ENCODE results near the gene ACSF2.

DNA sequence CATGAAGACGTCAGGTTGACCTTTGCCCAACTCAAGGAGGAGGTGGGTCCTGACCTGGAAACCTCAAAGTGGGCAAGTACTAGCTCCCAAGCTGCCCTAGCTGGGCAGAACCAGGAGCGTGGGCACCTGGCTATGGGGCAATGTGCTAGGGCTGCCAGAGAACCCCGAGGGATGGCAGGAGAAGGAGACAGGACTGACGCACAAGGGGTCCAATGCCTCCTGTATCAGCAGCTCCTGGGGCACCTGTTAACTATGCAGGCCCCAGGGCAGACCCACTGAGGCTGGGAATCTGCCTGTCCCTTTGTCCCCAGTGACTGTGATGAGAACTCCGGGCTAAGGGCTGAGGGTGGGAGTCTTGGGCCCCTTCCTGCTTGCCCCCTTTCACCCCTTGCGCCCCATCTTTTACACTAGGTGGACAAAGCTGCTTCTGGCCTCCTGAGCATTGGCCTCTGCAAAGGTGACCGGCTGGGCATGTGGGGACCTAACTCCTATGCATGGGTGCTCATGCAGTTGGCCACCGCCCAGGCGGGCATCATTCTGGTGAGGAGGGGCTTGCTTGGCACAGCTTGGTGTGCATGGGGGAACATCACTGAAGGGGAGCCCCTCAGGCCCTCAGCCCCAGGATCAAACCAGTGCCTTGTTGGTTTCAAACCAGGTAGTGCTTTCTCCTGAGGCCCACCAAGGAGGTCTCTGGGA lies 35.0 kb downstream of the ACSF2 start:
- TF ChIP-seq, protein P1, sequence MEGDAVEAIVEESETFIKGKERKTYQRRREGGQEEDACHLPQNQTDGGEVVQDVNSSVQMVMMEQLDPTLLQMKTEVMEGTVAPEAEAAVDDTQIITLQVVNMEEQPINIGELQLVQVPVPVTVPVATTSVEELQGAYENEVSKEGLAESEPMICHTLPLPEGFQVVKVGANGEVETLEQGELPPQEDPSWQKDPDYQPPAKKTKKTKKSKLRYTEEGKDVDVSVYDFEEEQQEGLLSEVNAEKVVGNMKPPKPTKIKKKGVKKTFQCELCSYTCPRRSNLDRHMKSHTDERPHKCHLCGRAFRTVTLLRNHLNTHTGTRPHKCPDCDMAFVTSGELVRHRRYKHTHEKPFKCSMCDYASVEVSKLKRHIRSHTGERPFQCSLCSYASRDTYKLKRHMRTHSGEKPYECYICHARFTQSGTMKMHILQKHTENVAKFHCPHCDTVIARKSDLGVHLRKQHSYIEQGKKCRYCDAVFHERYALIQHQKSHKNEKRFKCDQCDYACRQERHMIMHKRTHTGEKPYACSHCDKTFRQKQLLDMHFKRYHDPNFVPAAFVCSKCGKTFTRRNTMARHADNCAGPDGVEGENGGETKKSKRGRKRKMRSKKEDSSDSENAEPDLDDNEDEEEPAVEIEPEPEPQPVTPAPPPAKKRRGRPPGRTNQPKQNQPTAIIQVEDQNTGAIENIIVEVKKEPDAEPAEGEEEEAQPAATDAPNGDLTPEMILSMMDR (IDR thresholded peaks at IDR 0.05) = no peak
- TF ChIP-seq POLR2A (IDR thresholded peaks at IDR 0.05) = no peak

Measured in tibial nerve (tissue), 3 donors.